ENCODE results near the gene ATP6V0B. TPM values are rescaled to one million over a fixed set of nuclear protein-coding genes. Genes with fewer than 3 reads are reported as not detected.

The ATP6V0B gene
- total and polyA plus RNA-seq, 10 of the 15 experiments (the other 5 are each of a cell fraction or from before 2014, with no cell fraction given): 65.3 to 250 (median 144) TPM

GRCh38 chr1:43963006-43963405 is 11.8 kb upstream of the ATP6V0B start (continued):
- no peak for TF ChIP-seq CUX1 (IDR thresholded peaks at IDR 0.05; ENCODE audit: insufficient replicate concordance, low read depth, low read length)
- no peak for TF ChIP-seq WRNIP1 (IDR thresholded peaks at IDR 0.05; ENCODE audit: borderline replicate concordance, low read depth, low read length)
- TF ChIP-seq SREBF1 (IDR thresholded peaks at IDR 0.05; ENCODE audit: low read length): no peak
- no peak for TF ChIP-seq MLLT1 (IDR thresholded peaks at IDR 0.05)
- no peak for TF ChIP-seq NR2F1 (conservative IDR thresholded peaks at IDR 0.05)
- TF ChIP-seq CEBPZ (IDR thresholded peaks at IDR 0.05; ENCODE audit: low read depth, low read length): no peak
- TF ChIP-seq ELK1 (IDR thresholded peaks at IDR 0.05; ENCODE audit: low read depth, low read length): no peak
- TF ChIP-seq POU2F2 (IDR thresholded peaks at IDR 0.05; ENCODE audit: borderline replicate concordance, low read depth, low read length): no peak

All from GM12878 (cell line).